Neural cell (in vitro differentiated cells): ENCODE results near the gene FASTK. TPM values are rescaled to one million over a fixed set of nuclear protein-coding genes. Genes with fewer than 3 reads are reported as not detected.

Experiments used
- H2AFZ ChIP-seq: fragments of 200-600, 300-800 bp; sonication (generic), shearing (Covaris generic); 2 replicates; pipeline ENCODE4 v1.6.0; 2014; ENCODE audit warnings: low read depth, mild to moderate bottlenecking, antibody characterized with exemption, low read length, moderate library complexity
- H3F3A ChIP-seq: fragments of 200-600 bp; shearing (Covaris generic); 2 replicates; pipeline ENCODE4 v1.6.1; 2016; ENCODE audit warnings: mild to moderate bottlenecking, moderate library complexity, mixed read lengths, antibody characterized with exemption, low read length; ENCODE audit not compliant: insufficient read depth, poor library complexity, severe bottlenecking
- H3K27ac ChIP-seq: fragments of 200-600, 300-800 bp; sonication (generic), shearing (Covaris generic); 2 replicates; pipeline ENCODE4 v1.5.1; 2014; ENCODE audit warnings: mild to moderate bottlenecking, low read length, moderate library complexity
- H3K27me3 ChIP-seq: fragments of 300-800, 200-600 bp; sonication (generic), shearing (Covaris generic); 2 replicates; pipeline ENCODE4 v1.6.0; 2014; ENCODE audit warnings: mild to moderate bottlenecking, low read depth, low read length, moderate library complexity; ENCODE audit not compliant: insufficient read depth
- H3K36me3 ChIP-seq: fragments of 300-800, 200-600 bp; sonication (generic), shearing (Covaris generic); 2 replicates; pipeline ENCODE4 v1.5.1; 2014; ENCODE audit warnings: mild to moderate bottlenecking, antibody characterized with exemption, low read length, moderate library complexity; ENCODE audit not compliant: insufficient read depth
- H3K4me2 ChIP-seq: fragments of 300-800, 200-600 bp; sonication (generic), shearing (Covaris generic); 2 replicates; pipeline ENCODE4 v1.6.0; 2014; ENCODE audit warnings: mild to moderate bottlenecking, low read length
- H3K4me3 ChIP-seq: fragments of 300-800, 200-600 bp; sonication (generic), shearing (Covaris generic); 2 replicates; pipeline ENCODE4 v1.5.1; 2014; ENCODE audit warnings: mild to moderate bottlenecking, low read length, moderate library complexity
- H3K79me2 ChIP-seq: fragments of 200-600 bp; shearing (Covaris generic); replicated peaks from 2 replicates; pipeline ENCODE4 v1.6.0; 2014; ENCODE audit warnings: mild to moderate bottlenecking, low read length, moderate library complexity; ENCODE audit not compliant: insufficient read depth
- H3K9ac ChIP-seq: fragments of 300-800, 200-600 bp; sonication (generic), shearing (Covaris generic); 2 replicates; pipeline ENCODE4 v1.6.1; 2016; ENCODE audit warnings: mild to moderate bottlenecking, low read length, mixed read lengths
- H3K9me2 ChIP-seq: fragments of 200-600 bp; shearing (Covaris generic); 2 replicates; pipeline ENCODE4 v1.6.1; 2016; ENCODE audit warnings: mild to moderate bottlenecking, low read length, mixed read lengths; ENCODE audit not compliant: insufficient read depth
- H3K9me3 ChIP-seq: fragments of 200-600, 300-800 bp; sonication (generic), shearing (Covaris generic); 2 replicates; pipeline ENCODE4 v1.6.1; 2016; ENCODE audit warnings: mild to moderate bottlenecking, mixed run types, low read length, moderate library complexity, mixed read lengths
- H4K20me1 ChIP-seq: fragments of 200-600 bp; shearing (Covaris generic); 2 replicates; pipeline ENCODE4 v1.6.1; 2016; ENCODE audit warnings: mild to moderate bottlenecking, mixed run types; ENCODE audit not compliant: insufficient read depth
- CTCF ChIP-seq: fragments of 450-650 bp; IDR thresholded peaks from 2 replicates; pipeline ENCODE4 v1.5.1; 2014; ENCODE audit warnings: antibody characterized with exemption, mild to moderate bottlenecking, moderate library complexity; ENCODE audit not compliant: poor library complexity, severe bottlenecking
- EP300 ChIP-seq: fragments of 450-650 bp; conservative IDR thresholded peaks from 2 replicates; pipeline ENCODE4 v1.6.1; 2014; ENCODE audit warnings: antibody characterized with exemption, mild to moderate bottlenecking, moderate library complexity; ENCODE audit not compliant: poor library complexity, severe bottlenecking
- EZH2 ChIP-seq: fragments of 200-600, 300-800 bp; shearing (Covaris generic), sonication (generic); IDR thresholded peaks from 2 replicates; pipeline ENCODE4 v1.6.1; 2014; ENCODE audit warnings: antibody characterized with exemption, low read length, borderline replicate concordance, mild to moderate bottlenecking; ENCODE audit not compliant: insufficient read depth, poor library complexity, severe bottlenecking
- MXI1 ChIP-seq: fragments of 450-650 bp; conservative IDR thresholded peaks from 2 replicates; pipeline ENCODE4 v1.6.1; 2014; ENCODE audit warnings: antibody characterized with exemption, mild to moderate bottlenecking; ENCODE audit not compliant: poor library complexity, severe bottlenecking
- POLR2AphosphoS5 ChIP-seq: IDR thresholded peaks from 2 replicates; pipeline ENCODE4 v1.6.1; 2012
- RAD21 ChIP-seq: fragments of 450-650 bp; conservative IDR thresholded peaks from 2 replicates; pipeline ENCODE4 v1.6.1; 2014; ENCODE audit warnings: antibody characterized with exemption, mild to moderate bottlenecking, moderate library complexity
- REST ChIP-seq: IDR thresholded peaks from 2 replicates; pipeline ENCODE4 v1.6.1; 2012; ENCODE audit warnings: borderline replicate concordance
- SMC3 ChIP-seq: fragments of 450-650 bp; conservative IDR thresholded peaks from 2 replicates; pipeline ENCODE4 v1.6.1; 2014; ENCODE audit warnings: antibody characterized with exemption, mild to moderate bottlenecking, moderate library complexity; ENCODE audit not compliant: poor library complexity
- TAF1 ChIP-seq: IDR thresholded peaks from 2 replicates; pipeline ENCODE4 v1.6.1; 2012; ENCODE audit warnings: low read depth
- polyA plus RNA-seq: library from polyadenylated mRNA; depleted of rRNA; stranded (reverse); fragments of >200 nt; gene quantifications from 2 replicates; pipeline ENCODE4 v1.2.3, GENCODE V29; 2014

The FASTK gene
- polyA plus RNA-seq, 1 donor from 2014 or later: 147 TPM

GRCh38 chr7:151124899-151125399 is 44.3 kb upstream of the FASTK start:
- peaks cover 13% of the 10 kb centered on the region for H4K20me1 ChIP-seq
- no peaks in the 10 kb centered on the region for H3K9me2 ChIP-seq
- H3F3A ChIP-seq: peaks cover 4% of the 10 kb centered on the region
- H2AFZ ChIP-seq: no peak overlapping the region
- no peak overlapping the region for H3K27ac ChIP-seq
- peak overlapping the region; percentile 23 for H3K9ac ChIP-seq
- H3K9me3 ChIP-seq: no peaks in the 10 kb centered on the region
- TF ChIP-seq POLR2AphosphoS5 (no peak), EZH2 (no peak), MXI1 (no peak), RAD21 (no peak), TAF1 (no peak), CTCF (no peak), EP300 (no peak)
- H3K4me3 ChIP-seq: peak overlapping the region; percentile 54
- no peaks in the 10 kb centered on the region for H3K27me3 ChIP-seq
- no peaks in the 10 kb centered on the region for H3K79me2 ChIP-seq
- no peak overlapping the region for H3K4me2 ChIP-seq
- no peaks in the 10 kb centered on the region for H3K36me3 ChIP-seq

- Histone ChIP-seq H3K9me2 (no peaks in the 10 kb centered on the region), H3K9me3 (no peaks in the 10 kb centered on the region), H2AFZ (no peak overlapping the region), H3F3A (peaks cover 4% of the 10 kb centered on the region), H3K9ac (no peak overlapping the region), H3K4me3 (no peak overlapping the region), H3K36me3 (no peaks in the 10 kb centered on the region), H3K4me2 (no peak overlapping the region), H3K27me3 (no peaks in the 10 kb centered on the region), H3K27ac (no peak overlapping the region), H4K20me1 (peaks cover 13% of the 10 kb centered on the region), H3K79me2 (no peaks in the 10 kb centered on the region)
- no peak for TF ChIP-seq EZH2
- no peak for TF ChIP-seq SMC3
- no peak for TF ChIP-seq EP300
- TF ChIP-seq REST: no peak
- no peak for TF ChIP-seq CTCF
- TF ChIP-seq TAF1: no peak
- no peak for TF ChIP-seq POLR2AphosphoS5
- no peak for TF ChIP-seq MXI1
- no peak for TF ChIP-seq RAD21
Observed at GRCh38 chr7:151124481-151124880, 43.9 kb upstream of the FASTK start.
